HuH-7 (cell line): ENCODE measurements around the gene LRMDA.

Source experiments
- DNase-seq: peaks from one replicate; pipeline ENCODE4 v3.0.0; 2011; ENCODE audit warnings: low spot score

The LRMDA gene

DNA sequence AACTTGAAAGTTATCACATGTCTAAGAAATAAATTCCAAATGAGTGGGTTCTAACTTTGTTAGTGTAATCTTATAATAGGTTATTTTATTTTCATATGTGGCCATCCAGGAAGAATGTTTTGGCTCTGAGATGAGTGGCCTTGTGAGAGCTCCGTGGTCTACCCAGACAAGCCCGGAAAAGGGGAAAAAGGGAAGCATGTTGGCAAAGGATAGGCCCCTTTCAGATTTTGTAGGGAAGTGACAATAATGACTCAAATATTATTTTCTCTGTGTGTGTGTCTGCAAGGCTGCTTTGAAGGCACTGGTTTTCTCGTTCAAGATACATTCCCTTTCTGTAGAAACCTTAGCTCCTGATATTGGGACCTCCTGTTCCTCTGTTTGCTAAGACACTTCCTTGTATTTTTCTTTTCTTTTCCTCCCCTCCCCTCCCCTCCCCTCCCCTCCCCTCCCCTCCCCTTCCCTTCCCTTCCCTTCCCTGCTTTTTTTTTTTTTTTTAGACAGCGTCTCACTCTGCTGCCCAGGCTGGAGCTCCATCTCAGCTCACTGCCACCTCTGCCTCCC lies 240.8 kb downstream of the LRMDA start:
- DNase-seq: no peak

DNA sequence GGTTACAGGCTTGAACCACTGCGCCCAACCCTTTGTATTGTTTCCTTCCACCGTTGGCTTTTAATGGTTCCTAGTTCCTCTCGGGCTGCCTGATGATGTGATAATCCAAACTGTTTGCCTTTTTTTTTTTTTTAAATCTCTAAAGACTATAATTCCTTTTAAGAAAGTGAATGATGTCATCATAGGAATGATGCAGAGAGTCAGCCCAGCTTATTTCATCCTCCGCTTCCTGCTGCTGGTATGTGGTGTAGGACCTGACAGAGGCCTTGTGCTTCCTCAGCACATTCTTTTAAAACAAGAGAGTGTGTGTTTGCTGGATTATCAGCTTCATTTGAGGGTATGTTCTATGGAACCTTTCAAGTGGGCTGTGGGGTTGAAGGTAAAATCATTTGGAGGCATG lies 241.4 kb downstream of the LRMDA start:
- no peak for DNase-seq

DNA sequence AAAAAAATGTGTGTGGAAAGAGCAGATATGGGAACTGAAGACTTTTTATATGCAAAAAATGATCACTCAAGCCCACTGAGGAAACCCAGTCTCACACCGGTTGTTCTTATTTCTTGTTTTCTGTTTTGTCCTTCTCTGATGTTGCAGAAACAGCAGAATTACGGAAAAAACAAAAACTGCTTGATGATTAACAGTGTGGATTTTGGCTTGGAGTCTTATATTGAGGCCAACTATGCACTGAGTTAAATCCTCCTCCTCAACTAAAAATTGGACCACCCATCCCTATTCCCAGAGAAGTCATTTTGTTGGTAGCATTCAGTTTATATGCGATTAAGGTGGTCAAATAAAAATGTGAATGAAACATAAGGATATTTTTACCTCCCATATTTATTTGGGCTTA lies 246.1 kb downstream of the LRMDA start:
- no peak for DNase-seq

DNA sequence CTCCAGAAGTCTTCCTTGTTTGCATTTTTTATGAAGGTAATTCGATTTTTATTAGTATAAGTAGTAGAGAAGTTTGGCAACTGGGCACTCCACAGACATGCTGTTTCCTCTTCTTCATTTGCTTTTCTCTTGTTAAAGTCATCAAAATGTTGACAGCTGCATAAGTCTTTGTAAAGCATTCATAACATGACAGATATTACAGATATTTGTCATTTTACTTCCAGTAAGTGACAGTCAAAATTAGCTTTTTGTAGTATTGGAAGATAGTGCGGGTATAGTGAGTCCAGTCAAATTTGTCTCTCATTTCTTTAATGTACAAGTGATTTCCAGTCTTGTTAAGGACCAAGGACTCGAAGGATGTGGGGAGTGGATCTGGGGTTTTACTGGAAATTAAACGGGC lies 247.1 kb downstream of the LRMDA start:
- DNase-seq: no peak

DNA sequence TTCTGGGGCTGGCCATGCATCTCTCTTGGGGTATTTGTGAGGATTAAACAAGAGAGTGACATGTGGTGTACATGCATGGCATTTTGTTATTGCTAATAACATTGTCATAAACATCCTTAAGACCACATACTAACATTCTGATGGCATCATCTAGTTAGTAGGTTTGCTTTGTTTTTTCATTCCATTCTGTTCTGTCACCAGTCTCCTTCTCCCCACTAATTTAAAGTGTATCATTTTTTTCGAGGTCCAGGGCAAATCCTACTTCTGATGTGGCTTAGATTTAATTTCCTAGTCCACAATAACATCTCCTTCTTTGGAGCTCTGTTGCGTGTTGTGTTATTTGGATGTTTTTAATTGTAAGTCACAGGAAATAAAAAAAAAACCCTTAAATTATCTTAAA lies 248.1 kb downstream of the LRMDA start:
- DNase-seq: no peak

DNA sequence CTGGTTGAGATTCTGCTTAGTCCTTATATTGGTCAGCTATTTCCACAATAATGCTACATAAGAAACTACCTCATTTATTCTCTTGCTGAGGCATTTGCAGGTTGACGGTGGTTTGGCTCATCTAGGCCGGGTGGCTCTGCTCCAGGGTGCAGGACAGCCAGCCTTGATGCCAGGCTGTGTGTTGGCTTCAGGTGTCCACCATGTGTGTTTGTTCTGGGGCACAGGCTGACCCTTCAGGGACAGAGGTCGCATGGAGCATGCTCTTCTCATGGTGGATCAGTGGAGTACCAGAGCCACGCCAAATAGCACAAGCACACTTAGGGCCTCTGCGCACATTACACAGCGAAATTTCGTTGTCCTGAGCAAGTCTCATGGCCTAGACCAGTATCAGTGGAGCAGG lies 249.9 kb downstream of the LRMDA start:
- no peak for DNase-seq

DNA sequence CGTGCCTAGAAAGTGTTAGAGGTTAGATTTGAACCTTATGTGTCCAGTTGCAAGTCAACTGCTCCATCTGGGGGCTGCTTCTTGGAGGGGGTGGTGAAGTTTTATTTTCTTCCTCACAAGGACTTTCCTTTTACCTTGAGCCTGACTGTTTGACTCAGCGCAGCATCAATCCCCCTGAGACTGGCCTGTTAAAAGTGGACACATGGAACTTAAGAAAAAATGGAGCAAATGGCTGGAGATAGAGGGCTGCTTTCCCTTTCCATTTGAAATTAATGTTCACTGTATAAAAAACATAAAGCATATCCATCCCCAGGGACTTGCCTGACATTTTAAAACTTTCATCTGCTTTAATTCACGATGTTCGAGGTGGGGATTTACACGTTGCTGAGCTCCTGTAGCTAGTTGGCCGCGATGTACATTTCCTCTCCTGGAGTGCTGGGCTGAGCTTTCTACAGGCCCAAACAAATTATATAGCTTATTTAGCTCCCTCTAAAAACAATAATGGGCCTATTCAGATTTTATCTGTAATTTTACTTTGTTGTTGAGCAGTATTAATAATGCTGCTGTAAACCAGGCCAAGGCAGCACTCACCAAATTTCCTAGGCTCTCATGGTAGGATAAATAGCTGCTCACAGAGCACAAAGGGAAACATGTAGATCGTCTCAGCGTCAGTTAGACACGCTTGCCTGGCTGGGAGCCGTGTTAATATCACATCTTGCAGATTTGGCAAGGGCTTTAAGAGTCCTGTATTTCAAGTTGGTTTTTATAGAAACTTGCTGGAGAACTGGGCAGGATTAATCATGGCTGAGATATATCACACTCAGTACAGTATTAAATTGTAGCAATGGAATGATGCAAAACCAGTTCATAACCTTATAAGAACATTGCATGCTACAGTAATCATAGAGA lies 251.5 kb downstream of the LRMDA start:
- DNase-seq: no peak

DNA sequence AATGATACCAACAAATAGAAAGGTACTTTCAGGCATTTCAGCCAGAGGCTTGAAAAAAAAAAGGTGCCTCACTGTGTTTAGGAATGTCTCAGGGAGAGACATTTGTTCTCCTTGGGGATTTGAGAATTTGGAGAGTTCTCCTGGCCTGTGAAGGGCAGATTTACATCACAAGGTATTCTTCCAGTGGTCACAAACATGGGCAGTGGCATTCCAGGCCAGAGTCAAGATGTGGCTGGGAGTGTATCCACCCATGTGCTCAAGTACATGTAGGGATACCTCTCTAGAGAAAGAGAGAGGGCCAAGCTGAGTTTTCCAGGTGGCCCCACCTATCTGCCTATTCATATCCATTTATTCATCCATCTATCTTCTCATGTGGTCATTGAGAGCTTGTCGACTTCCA lies 253.8 kb downstream of the LRMDA start:
- DNase-seq: no peak

DNA sequence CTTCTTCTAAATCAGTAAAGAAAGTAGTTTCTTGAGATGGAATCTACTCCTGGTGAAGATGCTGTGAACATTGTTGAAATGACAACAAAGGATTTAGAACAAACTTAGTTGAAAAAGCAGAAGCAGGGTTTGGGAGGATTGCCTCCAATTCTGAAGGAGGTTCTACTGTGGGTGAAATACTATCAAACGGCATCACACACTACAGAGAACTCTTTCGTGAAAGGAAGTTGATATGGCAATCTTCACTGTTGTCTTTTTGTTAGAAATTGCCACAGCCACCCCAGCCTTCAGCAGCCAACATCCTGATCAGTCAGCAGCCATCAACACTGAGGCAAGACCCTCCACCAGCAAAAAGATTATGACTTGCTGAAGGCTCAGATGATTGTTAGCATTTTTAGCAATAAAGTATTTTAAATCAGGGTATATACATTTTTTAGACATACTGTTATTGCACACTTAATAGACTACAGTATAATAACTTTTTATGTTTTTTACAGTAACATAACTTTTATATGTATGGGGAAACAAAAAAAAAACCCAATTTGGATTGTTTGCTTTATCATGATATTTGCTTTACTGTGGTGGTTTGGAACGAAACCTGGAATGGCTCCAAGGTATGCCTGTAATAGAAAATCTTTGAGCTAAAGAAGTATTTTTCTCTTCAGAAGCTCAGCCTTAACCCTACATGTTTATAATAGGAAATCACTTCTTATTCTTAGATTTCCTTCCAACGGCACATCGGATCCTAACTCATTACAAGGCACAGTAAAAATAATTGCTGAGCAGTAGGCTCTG lies 257.3 kb downstream of the LRMDA start:
- DNase-seq: no peak

DNA sequence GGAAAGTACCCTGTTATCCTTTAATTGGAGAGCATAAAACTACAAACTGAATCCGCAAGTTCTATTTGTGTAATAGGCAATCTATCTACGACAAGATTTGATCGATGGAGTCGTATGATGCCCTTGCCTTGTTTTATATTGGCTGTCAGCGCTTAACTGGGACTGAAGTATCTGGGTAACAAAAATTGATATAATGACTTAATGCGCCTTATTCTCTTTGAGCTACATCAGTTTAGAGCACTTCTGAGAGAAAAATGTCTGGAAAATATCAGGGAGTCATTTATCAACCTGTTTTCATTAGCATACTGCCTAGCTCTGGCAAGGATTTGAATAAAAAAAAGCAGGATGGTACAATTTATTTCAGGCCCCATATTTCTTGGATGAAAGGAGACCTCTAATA lies 262.1 kb downstream of the LRMDA start:
- no peak for DNase-seq

DNA sequence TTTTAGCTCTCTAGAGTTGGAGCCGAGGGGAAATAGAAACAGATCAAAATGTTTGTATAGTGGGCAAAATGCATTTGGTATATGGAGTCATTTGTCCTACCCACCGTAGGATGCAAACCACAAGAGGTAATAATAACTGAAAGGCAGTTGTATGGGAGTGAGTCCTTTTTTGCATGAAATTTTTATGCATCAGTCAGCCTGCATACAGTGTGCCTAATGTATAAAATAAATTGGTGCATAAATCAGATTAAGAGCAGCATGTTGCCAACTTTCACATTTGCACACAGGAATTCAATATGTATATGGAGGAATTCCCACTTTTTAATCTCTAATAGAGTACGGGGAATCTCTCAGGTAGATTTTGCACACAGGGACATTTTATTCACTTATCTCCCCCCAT lies 262.8 kb downstream of the LRMDA start:
- DNase-seq: no peak

DNA sequence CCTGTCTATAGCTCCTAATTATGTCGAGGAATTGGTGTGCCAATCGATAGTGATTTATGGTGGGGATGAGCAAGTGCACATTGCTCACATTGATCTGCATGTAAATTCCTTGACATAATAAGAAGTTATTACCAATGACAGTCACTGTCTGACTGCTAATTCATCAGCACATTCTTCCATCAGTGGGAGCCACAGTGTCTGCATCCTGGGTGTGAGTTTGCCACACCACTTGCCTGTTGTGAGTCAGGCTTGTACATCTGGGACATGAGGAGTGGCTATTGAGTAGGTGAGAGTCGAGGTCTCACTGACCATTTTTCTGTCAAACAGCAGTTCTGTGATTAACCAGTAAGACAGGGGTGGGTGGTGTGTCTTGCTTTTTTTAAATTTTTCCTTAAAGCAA lies 263.4 kb downstream of the LRMDA start:
- DNase-seq: no peak

DNA sequence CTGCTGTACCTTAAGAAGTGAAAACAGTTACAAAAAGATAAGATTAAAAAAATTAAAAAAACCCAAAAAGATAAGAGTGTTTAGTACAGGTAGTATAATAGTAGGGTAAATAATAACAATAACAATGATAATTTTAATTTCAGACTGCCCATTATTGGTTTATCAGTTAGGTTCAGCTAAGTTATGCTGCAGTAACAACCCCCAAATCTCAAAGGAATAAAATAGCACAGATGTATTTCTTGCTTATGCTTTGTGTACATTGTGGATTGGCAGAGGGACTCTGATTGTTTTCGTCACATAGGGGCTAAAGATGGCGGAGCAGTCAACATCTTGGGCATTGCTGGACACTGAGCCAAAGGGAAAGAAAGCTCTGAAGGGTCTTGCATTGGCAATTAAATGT lies 264.6 kb downstream of the LRMDA start:
- no peak for DNase-seq

DNA sequence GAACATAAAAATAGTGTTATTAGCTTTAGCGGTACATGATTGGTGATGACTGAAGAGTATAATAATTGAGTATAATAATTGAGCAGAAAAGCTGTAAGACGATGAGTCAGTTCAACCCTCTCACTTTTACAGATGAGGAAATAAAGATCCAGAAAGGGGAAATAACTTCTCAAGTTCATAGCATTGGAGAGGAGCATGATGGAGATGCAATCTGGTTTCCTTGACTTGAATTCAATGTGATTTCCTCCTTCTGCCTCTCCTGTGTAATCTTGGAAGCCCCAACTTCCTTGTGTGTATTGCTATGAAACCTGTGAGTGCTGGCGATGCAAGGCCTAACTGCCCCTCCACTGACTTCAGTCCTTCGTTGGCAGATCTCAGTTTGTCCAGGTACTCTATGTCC lies 265.1 kb downstream of the LRMDA start:
- no peak for DNase-seq

DNA sequence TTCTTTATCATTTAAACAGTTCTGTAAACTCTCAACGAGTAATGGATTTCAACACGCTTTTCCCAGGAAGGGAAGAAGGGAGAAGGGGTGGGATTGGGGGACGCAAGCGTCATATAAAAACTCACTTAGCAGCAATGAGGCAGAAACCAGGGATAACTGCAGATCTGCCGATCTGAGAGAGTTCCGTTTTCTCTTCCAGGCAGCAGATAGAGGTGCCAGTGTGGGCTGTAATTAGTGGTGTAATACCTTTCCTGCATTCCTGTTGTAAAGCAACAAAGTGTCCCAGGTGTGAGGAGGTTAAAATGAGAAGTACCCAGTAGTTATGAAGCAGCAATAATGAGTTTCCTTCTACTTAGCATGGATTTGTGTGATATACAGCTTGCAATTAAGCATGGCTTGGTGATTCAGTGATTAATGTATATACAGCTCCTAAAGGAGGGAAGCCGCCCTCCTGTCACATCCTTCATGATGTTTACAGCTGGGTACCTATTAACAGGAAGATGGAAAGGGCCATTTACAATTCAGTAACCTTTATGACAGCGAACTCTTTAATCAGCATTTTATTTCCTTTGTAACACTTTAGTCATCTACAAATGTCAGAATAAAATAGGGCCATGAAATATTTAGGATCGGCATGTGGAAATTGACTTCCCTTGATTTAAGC lies 271.9 kb downstream of the LRMDA start:
- DNase-seq: no peak

DNA sequence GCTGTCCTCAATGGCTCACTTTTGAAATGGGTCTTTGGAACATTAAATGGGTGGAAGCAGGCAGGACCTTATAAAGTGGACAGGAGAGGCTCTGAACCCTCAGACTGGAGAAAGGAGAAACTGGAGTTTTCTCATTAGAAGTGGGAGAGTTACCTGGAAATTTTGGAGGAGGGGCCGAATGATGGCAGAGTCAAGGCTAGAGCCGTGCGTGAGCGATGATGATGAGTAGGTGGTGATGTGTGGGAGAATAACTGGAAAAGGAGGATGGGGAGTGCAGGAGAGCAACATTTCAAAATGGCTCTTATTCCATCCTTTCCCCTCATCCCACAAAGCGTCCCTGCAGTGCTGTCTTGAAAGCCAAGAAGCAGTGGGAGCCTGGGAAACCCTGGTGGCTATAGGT lies 274.0 kb downstream of the LRMDA start:
- DNase-seq: no peak

DNA sequence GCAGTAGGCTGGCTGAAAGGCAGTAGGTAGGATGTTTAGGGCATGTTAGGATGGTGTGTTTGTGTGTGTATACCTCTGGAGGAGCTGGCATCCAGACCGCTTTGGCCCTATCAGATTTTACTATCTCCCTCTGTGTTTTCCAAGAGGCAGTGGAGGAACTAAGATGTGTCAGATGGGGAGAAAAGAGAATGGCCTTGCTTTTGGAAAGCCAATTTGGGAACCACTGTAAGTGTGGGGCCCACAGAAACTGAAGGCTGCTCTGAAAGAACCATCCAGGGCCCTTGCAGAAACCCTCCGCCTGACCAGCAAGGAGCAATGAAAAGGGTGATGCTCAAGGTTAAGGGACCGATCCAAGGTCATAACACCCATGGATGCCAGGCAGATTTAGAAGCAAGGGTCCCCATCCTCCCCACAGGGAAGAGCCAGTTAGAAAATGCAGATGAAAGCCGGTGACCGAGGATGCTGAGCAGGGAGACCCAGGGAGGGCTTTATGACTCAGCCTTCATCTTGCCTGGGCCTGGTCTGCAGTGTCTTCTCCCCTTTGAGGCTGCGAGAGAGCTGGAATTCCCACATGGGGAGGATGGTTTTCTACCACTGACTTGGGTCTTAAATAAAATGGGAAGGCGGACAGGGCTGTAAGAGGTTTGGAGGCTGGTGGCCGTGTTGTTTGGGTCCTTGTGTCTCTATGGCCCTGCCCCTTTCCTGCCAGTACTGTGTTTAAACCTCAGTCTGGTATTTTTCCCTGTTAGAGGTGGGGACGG lies 275.8 kb downstream of the LRMDA start:
- DNase-seq: no peak

DNA sequence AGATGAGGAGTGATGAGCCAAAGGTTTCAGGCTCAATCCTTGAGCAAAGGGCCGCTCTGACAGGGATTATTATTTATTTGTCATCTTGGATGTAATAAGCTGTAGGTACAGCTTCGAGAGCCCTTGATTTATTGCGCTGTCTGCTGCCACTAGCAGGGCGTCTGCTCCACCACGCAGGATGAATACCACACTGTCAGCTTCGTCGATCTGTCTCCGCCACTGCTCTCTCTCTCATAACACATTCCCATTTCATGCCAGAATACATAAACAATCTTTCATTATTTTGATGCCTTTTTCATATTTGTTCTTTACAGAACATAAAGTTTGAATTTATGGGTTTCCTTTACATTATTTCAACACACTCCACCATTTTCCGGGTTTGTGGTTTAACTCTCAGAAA lies 276.6 kb downstream of the LRMDA start:
- no peak for DNase-seq

DNA sequence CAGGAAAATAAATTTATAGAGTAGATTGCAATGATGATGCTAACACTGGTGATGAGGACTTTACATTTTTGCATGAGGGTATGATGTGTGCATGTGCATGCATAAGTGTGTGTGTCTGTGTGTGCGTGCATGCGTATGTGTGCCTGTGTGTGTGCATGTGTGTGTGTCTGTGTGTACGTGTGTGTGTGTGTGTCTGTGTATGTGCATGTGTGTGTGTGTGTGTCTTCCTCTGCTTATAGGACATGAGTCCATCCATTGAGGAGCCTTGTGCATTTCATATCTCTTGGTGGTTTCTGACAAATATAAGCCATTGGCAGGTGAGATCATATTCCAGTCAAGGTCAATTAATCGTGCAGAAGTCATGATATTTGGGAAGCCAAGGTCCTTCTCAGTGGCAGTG lies 277.8 kb downstream of the LRMDA start:
- no peak for DNase-seq

DNA sequence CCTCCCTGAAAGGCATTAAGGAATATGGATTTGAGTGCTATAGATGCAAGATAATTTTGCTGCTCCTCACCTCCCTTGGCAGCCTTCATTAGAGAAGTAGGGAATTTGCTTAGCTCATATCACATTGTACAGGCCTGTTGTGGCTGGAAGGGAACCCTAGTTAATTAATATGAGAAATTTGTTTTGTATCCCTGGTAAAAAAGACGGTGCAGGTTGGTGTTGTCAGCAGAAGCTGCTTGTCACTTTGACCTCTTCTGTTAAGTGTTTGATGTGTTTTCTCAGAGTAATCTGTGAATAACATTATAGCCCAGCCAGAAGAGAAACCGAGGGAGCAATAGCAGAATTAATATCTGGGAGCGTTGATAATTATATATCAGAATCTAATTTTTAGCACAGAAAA lies 278.4 kb downstream of the LRMDA start:
- no peak for DNase-seq

DNA sequence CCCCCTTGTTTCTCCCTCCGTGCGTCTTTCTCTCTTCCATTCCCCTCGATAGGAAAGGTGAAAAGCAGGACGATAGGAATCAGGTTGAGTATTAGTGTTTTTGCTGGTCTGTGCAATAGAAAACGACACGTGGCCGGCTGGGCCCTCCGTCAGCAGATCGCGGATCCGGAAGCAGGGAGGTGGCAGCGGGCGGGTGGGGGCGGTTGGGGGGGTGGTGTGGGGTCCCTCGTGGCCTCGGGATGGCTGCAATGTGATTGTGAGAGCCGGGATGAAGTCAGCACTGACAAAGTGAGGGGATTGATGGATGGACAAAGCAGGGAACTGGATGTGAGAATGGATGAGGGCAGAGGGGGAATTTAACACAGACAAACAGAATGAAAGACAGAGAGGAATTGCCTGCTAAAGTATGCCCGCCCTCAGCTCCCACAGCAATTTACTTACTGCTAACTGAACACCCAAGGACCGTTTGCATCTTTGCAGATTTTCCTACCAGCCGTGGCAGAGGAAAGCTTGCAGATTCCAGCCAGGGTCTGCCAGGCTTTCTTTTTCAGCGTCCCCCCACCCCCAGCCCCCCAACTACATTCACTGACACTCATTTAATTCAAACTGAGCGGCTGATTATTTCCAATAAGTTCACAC lies 280.9 kb downstream of the LRMDA start:
- no peak for DNase-seq
